ENCODE results near the gene OPRM1. TPM values are rescaled to one million over a fixed set of nuclear protein-coding genes. Genes with fewer than 3 reads are reported as not detected.
"Not testable (repeated sequence)": the region's sequence is repeated elsewhere in the genome, so short reads cannot be mapped to it uniquely, and the experiment has no call there.

OPRM1 gene
- total RNA-seq, 1 donor from 2014 or later: not detected

GRCh38 chr6:154197196-154197860 lies 158.3 kb downstream of the OPRM1 start:
- DNase-seq (ENCODE audit: low read depth): no peak
- TF ChIP-seq, protein P1, sequence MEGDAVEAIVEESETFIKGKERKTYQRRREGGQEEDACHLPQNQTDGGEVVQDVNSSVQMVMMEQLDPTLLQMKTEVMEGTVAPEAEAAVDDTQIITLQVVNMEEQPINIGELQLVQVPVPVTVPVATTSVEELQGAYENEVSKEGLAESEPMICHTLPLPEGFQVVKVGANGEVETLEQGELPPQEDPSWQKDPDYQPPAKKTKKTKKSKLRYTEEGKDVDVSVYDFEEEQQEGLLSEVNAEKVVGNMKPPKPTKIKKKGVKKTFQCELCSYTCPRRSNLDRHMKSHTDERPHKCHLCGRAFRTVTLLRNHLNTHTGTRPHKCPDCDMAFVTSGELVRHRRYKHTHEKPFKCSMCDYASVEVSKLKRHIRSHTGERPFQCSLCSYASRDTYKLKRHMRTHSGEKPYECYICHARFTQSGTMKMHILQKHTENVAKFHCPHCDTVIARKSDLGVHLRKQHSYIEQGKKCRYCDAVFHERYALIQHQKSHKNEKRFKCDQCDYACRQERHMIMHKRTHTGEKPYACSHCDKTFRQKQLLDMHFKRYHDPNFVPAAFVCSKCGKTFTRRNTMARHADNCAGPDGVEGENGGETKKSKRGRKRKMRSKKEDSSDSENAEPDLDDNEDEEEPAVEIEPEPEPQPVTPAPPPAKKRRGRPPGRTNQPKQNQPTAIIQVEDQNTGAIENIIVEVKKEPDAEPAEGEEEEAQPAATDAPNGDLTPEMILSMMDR (conservative IDR thresholded peaks at IDR 0.05; ENCODE audit: low read depth, low read length): no peak
- no peak overlapping the region for H3K4me3 ChIP-seq (ENCODE audit: low read depth, low read length)

DNA sequence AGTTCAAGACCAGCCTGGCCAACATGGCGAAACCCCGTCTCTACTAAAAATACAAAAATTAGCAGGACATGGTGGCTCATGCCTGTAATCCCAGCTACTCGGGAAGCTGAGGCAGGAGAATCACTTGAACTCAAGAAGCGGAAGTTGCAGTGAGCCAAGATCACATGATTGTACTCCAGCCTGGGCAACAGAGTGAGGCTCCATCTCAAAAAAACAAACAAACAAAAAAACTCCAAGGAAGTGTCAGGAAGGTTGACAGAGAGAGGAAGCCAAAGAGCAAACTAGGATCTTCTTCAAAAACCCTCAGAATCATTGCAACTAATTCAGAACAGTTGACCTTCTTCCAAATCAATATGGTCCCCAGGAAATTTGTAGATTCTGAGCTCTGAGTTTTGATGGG lies 162.6 kb downstream of the OPRM1 start:
- not testable (repeated sequence) for H3K4me3 ChIP-seq (ENCODE audit: low read depth, low read length); DNase-seq (ENCODE audit: low read depth)

- DNase-seq (ENCODE audit: low read depth): no peak
- TF ChIP-seq, protein P1 (conservative IDR thresholded peaks at IDR 0.05; ENCODE audit: low read depth, low read length): no peak
- no peak overlapping the region for H3K4me3 ChIP-seq (ENCODE audit: low read depth, low read length)
These were observed 163.3 kb downstream of the OPRM1 start for GRCh38 chr6:154202339-154202738.

DNA sequence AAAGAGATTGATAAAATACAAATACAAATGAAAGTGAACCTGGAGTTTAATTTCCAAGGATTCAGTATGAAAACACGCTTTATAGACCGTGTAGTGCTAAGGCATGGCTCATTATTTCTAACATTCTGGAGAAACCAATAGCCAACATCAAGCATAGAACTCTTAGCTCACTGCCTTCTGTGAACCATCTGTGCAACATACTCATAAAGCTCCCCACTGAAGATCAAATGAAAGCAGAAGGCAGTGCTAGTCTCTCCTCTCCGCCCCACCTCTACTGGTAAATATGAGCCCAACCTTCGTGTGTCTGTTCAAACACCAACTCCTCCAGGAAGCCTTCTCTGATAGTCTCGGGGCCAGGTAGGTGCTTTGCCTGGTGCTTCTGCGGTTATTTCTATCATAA lies 163.9 kb downstream of the OPRM1 start:
- TF ChIP-seq, protein P1 (conservative IDR thresholded peaks at IDR 0.05; ENCODE audit: low read depth, low read length): no peak
- H3K4me3 ChIP-seq (ENCODE audit: low read depth, low read length): no peak overlapping the region
- DNase-seq (ENCODE audit: low read depth): no peak

- DNase-seq (ENCODE audit: low read depth): no peak
- H3K4me3 ChIP-seq (ENCODE audit: low read depth, low read length): no peak overlapping the region
- TF ChIP-seq, protein P1 (conservative IDR thresholded peaks at IDR 0.05; ENCODE audit: low read depth, low read length): no peak
These were observed 167.1 kb downstream of the OPRM1 start for GRCh38 chr6:154206141-154206540.

DNA sequence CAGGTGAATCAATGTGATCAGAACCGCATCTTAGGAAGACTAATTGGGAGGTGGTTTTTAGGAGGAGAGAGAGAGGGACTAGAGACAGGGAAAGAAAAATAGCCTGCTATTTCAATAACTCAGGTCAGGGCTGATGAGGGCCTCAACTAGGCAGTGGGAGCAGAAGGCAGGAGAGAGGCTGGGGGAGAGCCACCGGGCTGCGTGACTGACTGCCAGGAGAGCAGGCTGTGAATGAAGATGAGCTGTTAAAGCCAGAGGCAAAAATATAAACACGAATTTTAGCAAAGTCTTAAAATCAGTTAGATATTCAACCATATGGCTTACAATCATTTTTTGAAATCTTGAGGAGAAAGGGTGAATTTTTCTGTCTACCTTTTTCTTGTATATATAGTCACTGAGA lies 168.0 kb downstream of the OPRM1 start:
- TF ChIP-seq, protein P1 (conservative IDR thresholded peaks at IDR 0.05; ENCODE audit: low read depth, low read length): no peak
- DNase-seq (ENCODE audit: low read depth): no peak
- no peak overlapping the region for H3K4me3 ChIP-seq (ENCODE audit: low read depth, low read length)

DNA sequence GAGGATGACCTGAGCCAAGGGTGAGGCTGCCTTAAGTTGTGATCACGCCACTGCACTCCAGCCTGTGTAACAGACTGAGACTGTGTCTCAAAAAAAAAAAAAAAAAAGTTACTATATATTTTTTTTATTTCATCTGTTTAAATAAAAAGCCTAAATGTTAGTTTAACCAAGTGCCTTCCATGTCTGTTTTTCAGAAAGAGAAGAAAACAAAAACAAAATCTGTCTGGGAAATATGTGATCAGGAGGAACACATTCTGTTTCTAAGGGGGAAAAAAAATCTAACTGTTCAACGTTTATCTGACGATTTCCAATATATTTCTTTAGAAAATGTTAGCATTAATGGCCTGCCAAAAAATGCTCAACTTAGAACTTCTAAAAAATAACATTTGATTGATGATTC lies 170.5 kb downstream of the OPRM1 start:
- H3K4me3 ChIP-seq (ENCODE audit: low read depth, low read length): no peak overlapping the region
- TF ChIP-seq, protein P1 (conservative IDR thresholded peaks at IDR 0.05; ENCODE audit: low read depth, low read length): no peak
- DNase-seq (ENCODE audit: low read depth): no peak

All from epithelial cell of proximal tubule (primary cell).